Measurements from ENCODE around the gene PIKFYVE. TPM values are rescaled to one million over a fixed set of nuclear protein-coding genes. Genes with fewer than 3 reads are reported as not detected.

The PIKFYVE gene
- total RNA-seq, 1 donor from 2014 or later: 28.7 TPM

- H3K4me1 Mint-ChIP-seq (ENCODE audit: low read depth): peaks cover 8% of the 10 kb centered on the region
- H3K27ac Mint-ChIP-seq: no peak overlapping the region
- DNase-seq (ENCODE audit: low spot score): no peak
- peaks cover 54% of the 10 kb centered on the region for H3K36me3 Mint-ChIP-seq (ENCODE audit: low read depth)
- no peaks in the 10 kb centered on the region for H3K27me3 Mint-ChIP-seq (ENCODE audit: insufficient read depth)
- H3K9me3 Mint-ChIP-seq: peaks cover 9% of the 10 kb centered on the region
- intact Hi-C loops (cut with micrococcal nuclease): no loop called here
- no peak overlapping the region for H3K4me3 Mint-ChIP-seq
Measured at GRCh38 chr2:208285853-208286252, 19.8 kb downstream of the PIKFYVE start.

- H3K4me1 Mint-ChIP-seq (ENCODE audit: low read depth): peaks cover 40% of the 10 kb centered on the region
- no peak for DNase-seq (ENCODE audit: low spot score)
- peaks cover 11% of the 10 kb centered on the region for H3K9me3 Mint-ChIP-seq
- H3K27ac Mint-ChIP-seq: no peak overlapping the region
- peaks cover 63% of the 10 kb centered on the region for H3K36me3 Mint-ChIP-seq (ENCODE audit: low read depth)
- no peaks in the 10 kb centered on the region for H3K27me3 Mint-ChIP-seq (ENCODE audit: insufficient read depth)
- no peak overlapping the region for H3K4me3 Mint-ChIP-seq
- intact Hi-C loops (cut with micrococcal nuclease): no loop called here
Measured at GRCh38 chr2:208294482-208295024, 28.5 kb downstream of the PIKFYVE start.

GRCh38 chr2:208295834-208296233 is 29.8 kb downstream of the PIKFYVE start:
- H3K27me3 Mint-ChIP-seq (ENCODE audit: insufficient read depth): no peaks in the 10 kb centered on the region

GRCh38 chr2:208296610-208297009 is 30.6 kb downstream of the PIKFYVE start:
- DNase-seq (ENCODE audit: low spot score): no peak
- Mint-ChIP-seq H3K36me3 (ENCODE audit: low read depth) (peaks cover 53% of the 10 kb centered on the region), H3K4me3 (no peak overlapping the region), H3K27me3 (ENCODE audit: insufficient read depth) (no peaks in the 10 kb centered on the region), H3K27ac (no peak overlapping the region), H3K4me1 (ENCODE audit: low read depth) (peaks cover 36% of the 10 kb centered on the region), H3K9me3 (no peaks in the 10 kb centered on the region)
- intact Hi-C loops (cut with micrococcal nuclease): loop anchor here (2.0 kb wide), 1 partner anchor 14 kb away; no protein-coding TSS in a partner anchor

More at GRCh38 chr2:208295834-208296233, 29.8 kb downstream of the PIKFYVE start:
- no peak overlapping the region for H3K27ac Mint-ChIP-seq
- H3K9me3 Mint-ChIP-seq: peaks cover 3% of the 10 kb centered on the region
- H3K4me1 Mint-ChIP-seq (ENCODE audit: low read depth): peaks cover 40% of the 10 kb centered on the region
- no peak for DNase-seq (ENCODE audit: low spot score)
- H3K4me3 Mint-ChIP-seq: no peak overlapping the region
- peaks cover 56% of the 10 kb centered on the region for H3K36me3 Mint-ChIP-seq (ENCODE audit: low read depth)
- intact Hi-C loops (cut with micrococcal nuclease): loop anchor here (2.0 kb wide), 1 partner anchor 15 kb away; no protein-coding TSS in a partner anchor

GRCh38 chr2:208297961-208298360 is 31.9 kb downstream of the PIKFYVE start:
- peaks cover 40% of the 10 kb centered on the region for H3K36me3 Mint-ChIP-seq (ENCODE audit: low read depth)
- intact Hi-C loops (cut with micrococcal nuclease): loop anchor here (2.0 kb wide), 1 partner anchor 13 kb away; no protein-coding TSS in a partner anchor
- H3K4me1 Mint-ChIP-seq (ENCODE audit: low read depth): peaks cover 22% of the 10 kb centered on the region
- H3K27ac Mint-ChIP-seq: no peak overlapping the region
- H3K4me3 Mint-ChIP-seq: no peak overlapping the region
- H3K27me3 Mint-ChIP-seq (ENCODE audit: insufficient read depth): no peaks in the 10 kb centered on the region
- no peaks in the 10 kb centered on the region for H3K9me3 Mint-ChIP-seq
- no peak for DNase-seq (ENCODE audit: low spot score)

- no peaks in the 10 kb centered on the region for H3K4me1 Mint-ChIP-seq (ENCODE audit: low read depth)
- H3K27me3 Mint-ChIP-seq (ENCODE audit: insufficient read depth): no peaks in the 10 kb centered on the region
- no peak overlapping the region for H3K27ac Mint-ChIP-seq
- peaks cover 31% of the 10 kb centered on the region for H3K36me3 Mint-ChIP-seq (ENCODE audit: low read depth)
- H3K4me3 Mint-ChIP-seq: no peak overlapping the region
- H3K9me3 Mint-ChIP-seq: no peaks in the 10 kb centered on the region
- intact Hi-C loops (cut with micrococcal nuclease): no loop called here
- no peak for DNase-seq (ENCODE audit: low spot score)
Measured at GRCh38 chr2:208300847-208301618, 35.0 kb downstream of the PIKFYVE start.

GRCh38 chr2:208304157-208304556 is 38.1 kb downstream of the PIKFYVE start:
- peaks cover 29% of the 10 kb centered on the region for H3K36me3 Mint-ChIP-seq (ENCODE audit: low read depth)
- no peaks in the 10 kb centered on the region for H3K27me3 Mint-ChIP-seq (ENCODE audit: insufficient read depth)
- no peak overlapping the region for H3K27ac Mint-ChIP-seq
- no peaks in the 10 kb centered on the region for H3K9me3 Mint-ChIP-seq
- no peak overlapping the region for H3K4me3 Mint-ChIP-seq
- intact Hi-C loops (cut with micrococcal nuclease): no loop called here
- no peak for DNase-seq (ENCODE audit: low spot score)
- H3K4me1 Mint-ChIP-seq (ENCODE audit: low read depth): no peaks in the 10 kb centered on the region

GRCh38 chr2:208304695-208305094 is 38.6 kb downstream of the PIKFYVE start:
- Mint-ChIP-seq H3K4me3 (no peak overlapping the region), H3K27ac (no peak overlapping the region)

GRCh38 chr2:208306291-208306690 is 40.2 kb downstream of the PIKFYVE start:
- no peak overlapping the region for H3K4me3 Mint-ChIP-seq
- intact Hi-C loops (cut with micrococcal nuclease): no loop called here
- H3K9me3 Mint-ChIP-seq: no peaks in the 10 kb centered on the region
- peaks cover 29% of the 10 kb centered on the region for H3K36me3 Mint-ChIP-seq (ENCODE audit: low read depth)
- DNase-seq (ENCODE audit: low spot score): no peak
- no peak overlapping the region for H3K27ac Mint-ChIP-seq
- no peaks in the 10 kb centered on the region for H3K27me3 Mint-ChIP-seq (ENCODE audit: insufficient read depth)
- peaks cover 3% of the 10 kb centered on the region for H3K4me1 Mint-ChIP-seq (ENCODE audit: low read depth)

More at GRCh38 chr2:208304695-208305094, 38.6 kb downstream of the PIKFYVE start:
- Mint-ChIP-seq H3K4me1 (ENCODE audit: low read depth) (no peaks in the 10 kb centered on the region), H3K27me3 (ENCODE audit: insufficient read depth) (no peaks in the 10 kb centered on the region), H3K36me3 (ENCODE audit: low read depth) (peaks cover 30% of the 10 kb centered on the region), H3K9me3 (no peaks in the 10 kb centered on the region)
- no peak for DNase-seq (ENCODE audit: low spot score)
- intact Hi-C loops (cut with micrococcal nuclease): no loop called here

GRCh38 chr2:208311321-208311720 is 45.3 kb downstream of the PIKFYVE start:
- no peak overlapping the region for H3K27ac Mint-ChIP-seq
- H3K4me1 Mint-ChIP-seq (ENCODE audit: low read depth): peaks cover 21% of the 10 kb centered on the region
- intact Hi-C loops (cut with micrococcal nuclease): loop anchor here (2.0 kb wide), 1 partner anchor 15 kb away; no protein-coding TSS in a partner anchor
- DNase-seq (ENCODE audit: low spot score): no peak
- peaks cover 31% of the 10 kb centered on the region for H3K36me3 Mint-ChIP-seq (ENCODE audit: low read depth)
- no peaks in the 10 kb centered on the region for H3K27me3 Mint-ChIP-seq (ENCODE audit: insufficient read depth)
- no peaks in the 10 kb centered on the region for H3K9me3 Mint-ChIP-seq
- H3K4me3 Mint-ChIP-seq: no peak overlapping the region

- Mint-ChIP-seq H3K9me3 (no peaks in the 10 kb centered on the region), H3K4me3 (no peak overlapping the region), H3K27ac (no peak overlapping the region), H3K36me3 (ENCODE audit: low read depth) (peaks cover 33% of the 10 kb centered on the region), H3K4me1 (ENCODE audit: low read depth) (peaks cover 21% of the 10 kb centered on the region), H3K27me3 (ENCODE audit: insufficient read depth) (no peaks in the 10 kb centered on the region)
- DNase-seq (ENCODE audit: low spot score): no peak
- intact Hi-C loops (cut with micrococcal nuclease): loop anchor here (1.0 to 2.0 kb wide), 2 partner anchors 15 to 46 kb away; partner anchors contain the start of gene PIKFYVE
Measured at GRCh38 chr2:208311954-208312353, 45.9 kb downstream of the PIKFYVE start.

- H3K9me3 Mint-ChIP-seq: no peaks in the 10 kb centered on the region
- intact Hi-C loops (cut with micrococcal nuclease): no loop called here
- H3K4me3 Mint-ChIP-seq: no peak overlapping the region
- peaks cover 42% of the 10 kb centered on the region for H3K36me3 Mint-ChIP-seq (ENCODE audit: low read depth)
- H3K4me1 Mint-ChIP-seq (ENCODE audit: low read depth): peaks cover 38% of the 10 kb centered on the region
- peak overlapping the region; percentile 73 for H3K27ac Mint-ChIP-seq
- no peak for DNase-seq (ENCODE audit: low spot score)
- H3K27me3 Mint-ChIP-seq (ENCODE audit: insufficient read depth): no peaks in the 10 kb centered on the region
Measured at GRCh38 chr2:208315081-208315788, 49.2 kb downstream of the PIKFYVE start.

- Mint-ChIP-seq H3K27me3 (ENCODE audit: insufficient read depth) (no peaks in the 10 kb centered on the region), H3K27ac (no peak overlapping the region), H3K4me3 (no peak overlapping the region), H3K9me3 (no peaks in the 10 kb centered on the region), H3K4me1 (ENCODE audit: low read depth) (peaks cover 23% of the 10 kb centered on the region), H3K36me3 (ENCODE audit: low read depth) (peaks cover 35% of the 10 kb centered on the region)
- no peak for DNase-seq (ENCODE audit: low spot score)
- intact Hi-C loops (cut with micrococcal nuclease): no loop called here
Measured at GRCh38 chr2:208318127-208318526, 52.1 kb downstream of the PIKFYVE start.
